GM19452 (cell line): ENCODE data around the gene KIF17.

Experiments used
- ATAC-seq: cut with Tn5 transposase; IDR thresholded peaks from one replicate; pipeline ENCODE4 v1.9.1; 2021; ENCODE audit not compliant: unreplicated experiment

The KIF17 gene

DNA sequence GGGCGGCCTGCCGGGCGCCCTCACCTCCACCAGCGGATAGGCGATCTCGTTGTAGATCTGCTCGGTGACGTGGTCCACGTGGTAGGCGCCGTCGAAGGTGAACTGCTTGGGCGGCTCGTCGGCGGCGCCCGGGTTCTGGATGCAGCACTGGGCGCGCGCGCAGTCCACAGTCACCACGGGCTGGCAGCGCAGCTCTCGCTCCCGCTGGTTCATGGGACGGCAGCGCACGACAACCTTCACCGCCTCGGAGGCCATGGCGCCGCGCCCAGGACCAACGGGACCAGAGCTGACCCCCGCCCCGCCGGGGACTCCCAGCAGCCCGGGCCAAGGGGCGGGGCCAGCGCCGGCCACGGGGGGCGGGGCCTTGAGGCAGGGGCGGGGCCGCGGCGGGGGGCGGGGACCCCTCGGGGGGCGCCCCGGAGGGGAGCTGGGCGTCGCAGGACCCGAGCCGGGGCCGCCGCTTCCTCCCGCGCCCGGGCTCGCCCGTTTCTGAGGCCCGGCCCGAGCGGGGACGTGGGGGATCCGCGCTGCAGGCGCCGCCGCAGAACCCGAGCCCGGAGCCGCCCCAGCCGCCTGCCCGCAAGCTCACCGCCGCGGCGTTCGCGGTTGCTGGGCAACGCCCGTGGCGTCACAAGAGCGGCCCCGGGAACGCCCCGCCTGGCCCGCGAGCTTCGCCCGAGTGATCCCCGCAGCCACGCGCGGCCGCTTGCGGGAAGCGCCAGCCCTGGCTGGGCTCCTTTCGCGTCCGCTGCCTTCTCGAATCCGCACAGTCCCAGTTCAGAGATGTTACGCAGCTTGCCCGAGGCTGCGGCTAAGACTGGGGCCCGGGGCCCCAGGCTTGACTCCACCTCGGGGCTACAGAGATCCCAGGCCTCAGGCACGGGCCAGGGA lies at the start of gene KIF17:
KIF17 (minus strand) TSS at position 556 of the 891 bp plus-strand sequence; CDS start at position 255, 301 bp downstream.
- no peak for ATAC-seq

DNA sequence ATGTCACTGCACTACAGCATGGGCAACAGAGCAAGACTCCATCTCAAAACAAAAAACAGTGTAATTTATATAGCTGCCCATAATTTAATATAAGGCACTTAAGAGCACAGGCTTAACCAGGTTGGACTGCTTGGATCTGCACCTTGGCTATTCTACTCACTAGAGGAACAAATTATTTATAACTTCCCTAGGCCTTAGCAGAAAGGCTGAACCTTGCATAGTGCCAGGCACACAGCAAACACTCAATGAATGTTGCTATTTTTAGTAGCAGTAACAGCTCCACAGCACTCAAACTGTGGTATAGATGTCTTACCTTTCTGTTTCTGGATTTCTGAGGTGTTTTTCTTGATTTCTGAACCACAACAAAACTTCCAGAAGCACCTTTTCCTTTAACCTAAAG lies 49.5 kb upstream of the KIF17 start:
- ATAC-seq, result no peak

- ATAC-seq, result no peak
These were observed 45.6 kb upstream of the KIF17 start for GRCh38 chr1:20763417-20763816.

GRCh38 chr1:20760322-20760721 lies 42.5 kb upstream of the KIF17 start:
- ATAC-seq, result no peak

DNA sequence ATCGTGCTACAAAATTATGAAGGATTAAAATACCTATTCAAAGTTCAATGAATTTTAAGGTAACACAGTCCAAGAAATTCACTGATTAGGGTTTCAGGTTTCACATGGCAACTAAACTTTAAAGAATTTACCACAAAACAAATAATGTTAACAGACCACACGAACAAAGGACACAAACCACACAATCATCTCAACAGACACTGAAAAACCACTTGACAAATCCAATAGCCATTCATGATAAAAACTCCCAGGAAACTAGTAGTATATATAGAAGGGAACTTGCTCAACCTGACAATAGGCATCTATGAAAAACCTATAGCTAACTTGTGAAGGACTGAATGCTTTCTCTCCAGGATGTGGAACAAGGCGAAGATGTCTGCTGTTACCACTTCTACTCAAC lies 35.8 kb upstream of the KIF17 start:
- no peak for ATAC-seq

- no peak for ATAC-seq
These were observed 33.7 kb upstream of the KIF17 start for GRCh38 chr1:20751462-20751990.

- ATAC-seq, result no peak
These were observed 24.9 kb upstream of the KIF17 start for GRCh38 chr1:20742671-20743070.

- no peak for ATAC-seq
These were observed 23.0 kb upstream of the KIF17 start for GRCh38 chr1:20740781-20741180.

DNA sequence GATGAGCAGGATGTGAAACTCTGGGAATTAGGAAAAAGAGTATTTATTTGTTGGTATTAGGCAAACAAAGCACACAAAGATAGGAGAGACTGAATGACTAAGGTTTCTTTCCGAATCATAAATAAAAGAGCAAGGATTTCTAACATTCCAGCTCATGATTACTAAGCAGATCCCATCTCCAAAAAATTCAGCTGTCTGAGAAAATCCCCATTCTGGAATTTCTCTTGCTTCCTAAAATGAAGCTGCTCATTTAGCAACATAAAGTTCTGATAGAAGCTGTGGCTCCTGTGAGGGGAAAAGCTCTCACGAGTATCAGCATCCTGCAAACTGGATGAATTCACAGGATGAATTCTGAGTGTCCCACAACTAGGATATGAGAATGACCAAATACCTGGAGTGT lies 21.4 kb upstream of the KIF17 start:
- ATAC-seq, result no peak

DNA sequence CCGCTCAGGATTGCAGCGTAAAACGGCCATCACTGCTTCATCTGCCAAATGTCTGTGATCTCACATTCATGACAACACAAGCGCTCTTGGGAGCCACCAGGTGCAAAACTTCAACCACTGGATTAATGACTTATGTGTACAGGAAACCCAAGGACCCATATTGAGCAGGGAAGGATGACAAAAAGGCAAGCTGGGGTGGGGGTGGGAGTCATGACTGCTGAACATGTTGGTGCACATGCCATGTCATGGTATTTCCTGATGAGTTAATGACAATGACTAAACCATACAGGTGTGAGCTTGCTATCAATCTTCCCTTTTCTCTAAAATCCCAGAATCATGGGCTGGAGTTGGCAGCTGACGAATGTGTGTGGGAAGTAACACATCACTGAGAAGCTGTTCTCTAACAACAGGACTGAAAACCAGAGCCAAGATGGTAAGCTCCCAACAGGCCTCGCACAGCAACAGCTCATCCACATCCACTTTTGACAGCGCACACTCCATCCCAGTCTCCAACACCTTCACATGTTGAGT lies 17.8 kb upstream of the KIF17 start:
- no peak for ATAC-seq

DNA sequence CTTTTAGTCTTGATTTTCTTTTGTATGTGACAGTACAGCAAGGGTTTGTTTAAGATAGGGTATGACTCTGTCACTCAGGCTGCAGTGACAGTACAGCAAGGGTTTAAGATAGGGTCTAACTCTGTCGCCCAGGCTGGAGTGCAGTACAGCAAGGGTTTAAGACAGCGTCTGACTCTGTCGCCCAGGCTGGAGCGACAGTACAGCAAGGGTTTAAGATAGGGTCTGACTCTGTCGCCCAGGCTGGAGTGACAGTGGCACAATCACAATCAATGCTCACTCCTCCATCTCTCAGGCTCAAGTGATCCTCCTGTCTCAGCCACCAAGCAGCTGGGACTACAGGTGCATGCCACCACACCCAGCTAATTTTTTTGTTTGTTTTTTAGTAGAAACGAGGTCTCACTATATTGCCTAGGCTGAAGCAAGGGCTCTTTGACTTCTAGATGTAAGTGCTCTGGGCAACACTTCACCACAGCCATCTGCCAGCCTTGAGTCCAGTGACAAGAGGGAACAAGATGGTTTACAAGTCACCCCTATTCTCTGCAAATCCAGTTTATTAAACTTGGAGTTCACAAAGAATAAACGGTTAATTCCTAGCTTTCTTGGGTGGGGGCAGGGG lies 15.7 kb upstream of the KIF17 start:
- ATAC-seq, result no peak

DNA sequence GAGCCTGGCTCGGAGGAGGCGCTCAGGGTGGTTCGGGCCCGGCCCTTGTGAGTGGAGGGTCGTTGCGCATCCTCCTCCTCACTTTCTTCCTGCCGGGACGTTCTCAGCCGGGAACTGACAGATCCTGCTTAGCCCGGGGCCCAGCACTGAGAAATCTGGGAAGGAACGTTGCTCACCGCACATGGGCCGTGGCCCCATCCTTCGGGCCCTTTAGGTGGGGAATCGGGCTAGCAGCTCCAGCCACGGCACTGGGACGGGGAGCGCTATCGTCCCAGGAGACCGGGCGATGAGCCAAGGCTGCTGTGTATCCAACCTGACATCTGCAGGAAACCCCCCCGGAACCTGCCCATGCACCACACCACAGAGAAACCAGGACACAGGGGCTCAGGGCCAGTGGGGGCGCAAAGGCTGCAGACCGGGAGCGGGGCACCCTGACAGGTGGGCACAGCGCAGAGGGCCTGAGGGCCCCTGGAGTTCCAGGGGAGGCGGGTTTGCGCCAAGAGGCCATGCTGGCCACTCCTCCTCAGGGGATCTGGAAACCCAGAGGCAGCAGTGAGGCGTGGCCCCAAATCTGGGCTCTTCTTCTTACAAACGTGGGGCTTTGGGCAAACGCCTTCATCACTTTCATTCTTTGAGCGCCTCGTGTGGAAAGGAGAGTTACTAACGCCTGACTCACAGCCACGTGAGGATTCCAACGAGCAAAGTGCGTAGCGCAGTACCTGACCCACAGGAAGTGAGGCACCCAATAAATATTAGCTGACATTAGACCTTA lies 15.0 kb upstream of the KIF17 start, which contains the start of gene SH2D5:
SH2D5 (minus strand) TSS at position 116 of the 772 bp plus-strand sequence. CDS start 4,659 bp downstream, outside the sequence.
- ATAC-seq, result peak; percentile 64

GRCh38 chr1:20732071-20732587 lies 14.3 kb upstream of the KIF17 start:
- ATAC-seq, result peak; percentile 47

- ATAC-seq, result no peak
These were observed 13.5 kb upstream of the KIF17 start for GRCh38 chr1:20731057-20731991.

- no peak for ATAC-seq
These were observed 12.9 kb upstream of the KIF17 start for GRCh38 chr1:20730690-20731056.

DNA sequence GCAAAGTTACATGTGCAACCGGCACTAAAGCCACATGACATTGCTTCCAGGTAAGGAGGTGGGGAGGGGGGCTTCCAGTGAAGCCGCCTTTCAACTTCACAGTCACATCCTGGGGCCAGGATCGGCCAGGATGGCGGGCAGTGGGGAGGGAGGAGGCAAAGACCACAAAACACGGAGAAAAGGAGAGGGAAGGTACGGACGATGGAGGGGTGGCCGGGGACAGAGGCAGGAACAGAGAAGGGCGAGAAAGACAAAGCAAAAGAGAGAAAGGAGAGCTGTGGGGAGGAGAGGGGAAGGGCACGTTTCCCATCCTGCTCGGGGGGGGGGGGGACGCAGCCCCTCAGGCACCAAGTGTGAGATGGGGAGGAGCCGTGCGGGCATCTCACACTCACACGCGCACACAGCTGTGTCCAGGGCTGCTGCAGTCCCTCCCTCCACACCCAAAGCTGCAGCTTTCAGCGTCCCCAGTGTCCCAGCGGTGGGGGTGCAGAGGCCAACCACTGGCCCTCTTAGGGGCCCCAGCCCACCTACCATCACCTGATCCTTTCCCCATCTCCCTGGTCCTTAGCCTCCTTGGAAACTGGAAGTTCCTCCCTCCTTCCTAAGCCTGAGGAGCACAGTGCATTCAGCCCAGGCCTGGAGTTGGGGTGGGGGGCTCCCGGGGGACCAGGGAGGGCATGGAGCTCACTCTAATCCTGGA lies 12.3 kb upstream of the KIF17 start:
- ATAC-seq, result no peak

DNA sequence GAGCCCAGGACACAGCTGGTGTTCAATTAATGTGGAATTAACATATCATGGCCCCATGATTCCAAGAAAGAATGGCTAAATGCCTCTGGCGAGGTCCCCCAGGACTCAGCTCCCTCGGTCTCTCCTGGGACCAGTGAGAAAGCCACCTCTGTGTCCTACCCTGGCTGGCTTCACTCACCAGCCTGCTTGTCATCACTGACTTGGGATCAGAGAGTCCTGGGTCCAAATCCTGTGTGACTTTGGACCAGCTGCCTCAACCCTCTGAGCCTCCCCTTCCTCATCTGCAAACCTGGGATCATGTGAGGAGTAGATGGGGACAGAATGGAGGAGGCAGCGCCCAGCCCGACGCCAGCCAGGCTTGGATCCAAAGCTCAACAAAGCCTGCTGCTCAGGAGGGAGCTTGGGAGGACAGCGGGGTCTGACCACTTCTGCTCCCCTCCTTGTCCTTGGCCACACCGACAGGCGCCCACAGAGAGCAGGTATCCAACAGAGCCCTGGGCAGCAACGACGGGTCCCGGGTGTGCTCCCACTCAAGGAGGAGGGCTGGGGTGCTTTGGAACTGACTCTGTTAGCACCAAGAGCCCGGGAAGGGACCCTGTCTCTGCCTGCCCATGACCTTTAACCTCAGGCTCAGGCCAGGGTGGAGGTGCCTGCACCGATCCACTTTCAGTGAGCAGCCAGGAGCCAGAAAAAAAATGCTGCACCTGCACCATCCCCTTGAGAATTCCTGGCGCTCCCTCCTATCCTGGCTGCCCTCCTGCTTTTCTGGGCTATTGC lies 11.5 kb upstream of the KIF17 start:
- no peak for ATAC-seq

DNA sequence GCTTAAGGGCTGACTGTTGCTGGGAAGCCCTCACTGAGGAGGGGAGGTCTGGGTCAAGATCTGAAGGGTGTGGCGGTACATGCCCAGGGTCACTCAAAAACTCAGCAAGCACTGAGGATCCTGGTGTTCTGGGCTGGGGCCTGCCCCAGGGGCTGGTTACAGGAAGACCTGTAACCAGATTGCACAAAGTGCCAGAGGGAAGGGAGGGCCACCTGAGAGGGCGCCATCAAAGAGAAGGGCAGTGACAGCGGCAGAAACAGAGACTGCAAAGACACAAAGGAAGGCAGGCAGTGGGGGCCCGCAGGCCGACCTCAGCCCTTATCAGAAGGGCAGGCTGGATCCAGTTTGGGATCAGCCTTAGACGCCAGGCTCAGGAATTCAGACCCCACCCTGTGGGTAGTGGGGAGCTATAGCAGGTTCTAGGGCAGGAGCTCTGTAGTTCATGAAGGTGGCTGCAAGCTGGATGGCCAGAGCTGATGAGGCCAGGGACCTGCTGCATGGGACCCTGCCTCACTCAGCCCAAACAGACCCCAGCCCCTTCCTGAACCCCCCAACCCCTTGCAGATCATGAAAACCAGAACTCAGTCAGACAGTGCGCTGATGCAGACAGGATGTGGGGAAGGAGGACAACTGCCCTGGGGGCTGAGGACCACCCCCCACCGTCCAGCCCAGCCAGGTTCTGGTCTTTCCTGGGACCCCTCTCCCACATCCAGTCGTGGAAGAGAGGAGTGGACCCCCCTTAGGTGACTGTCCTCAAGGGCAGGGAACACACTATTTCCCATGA lies 10.8 kb upstream of the KIF17 start:
- no peak for ATAC-seq
